ENCODE data around the gene BBS9.

DNA sequence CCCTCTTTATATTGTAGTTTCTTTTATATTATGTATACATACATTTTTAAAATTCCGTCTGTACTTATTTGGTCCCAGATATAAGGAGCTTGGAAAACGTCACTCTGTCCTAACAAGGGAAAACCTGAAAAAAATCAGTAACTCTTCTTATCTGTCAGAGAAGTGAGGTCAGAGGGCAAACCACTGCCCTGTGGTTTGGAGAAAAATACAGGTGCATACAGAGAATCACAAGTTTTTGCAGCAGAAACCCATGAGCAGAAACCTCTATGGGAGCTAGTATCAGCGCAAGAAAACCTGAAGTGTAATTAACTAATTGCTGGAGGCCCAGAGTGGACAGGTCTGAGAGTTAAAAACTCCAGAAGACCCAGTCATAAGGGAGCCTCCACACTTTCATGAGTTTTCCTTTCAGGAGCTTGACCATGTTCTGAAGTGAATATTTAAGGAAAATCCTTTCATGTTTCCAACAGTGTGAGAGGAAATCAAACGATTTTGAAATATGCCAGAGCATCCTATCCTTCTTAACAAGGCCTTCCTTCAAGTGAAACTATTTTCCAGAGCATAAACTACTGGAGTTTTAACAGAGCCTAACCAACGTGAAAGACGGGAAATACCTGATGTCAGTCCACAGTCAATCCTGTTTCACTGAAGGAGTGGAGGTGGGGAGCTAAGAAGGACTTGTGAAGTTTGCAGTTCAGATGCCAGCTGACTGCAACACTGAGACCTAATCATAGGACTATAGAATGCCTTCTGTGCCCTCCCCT lies 485.2 kb downstream of the BBS9 start:
- TF ChIP-seq, protein P1, sequence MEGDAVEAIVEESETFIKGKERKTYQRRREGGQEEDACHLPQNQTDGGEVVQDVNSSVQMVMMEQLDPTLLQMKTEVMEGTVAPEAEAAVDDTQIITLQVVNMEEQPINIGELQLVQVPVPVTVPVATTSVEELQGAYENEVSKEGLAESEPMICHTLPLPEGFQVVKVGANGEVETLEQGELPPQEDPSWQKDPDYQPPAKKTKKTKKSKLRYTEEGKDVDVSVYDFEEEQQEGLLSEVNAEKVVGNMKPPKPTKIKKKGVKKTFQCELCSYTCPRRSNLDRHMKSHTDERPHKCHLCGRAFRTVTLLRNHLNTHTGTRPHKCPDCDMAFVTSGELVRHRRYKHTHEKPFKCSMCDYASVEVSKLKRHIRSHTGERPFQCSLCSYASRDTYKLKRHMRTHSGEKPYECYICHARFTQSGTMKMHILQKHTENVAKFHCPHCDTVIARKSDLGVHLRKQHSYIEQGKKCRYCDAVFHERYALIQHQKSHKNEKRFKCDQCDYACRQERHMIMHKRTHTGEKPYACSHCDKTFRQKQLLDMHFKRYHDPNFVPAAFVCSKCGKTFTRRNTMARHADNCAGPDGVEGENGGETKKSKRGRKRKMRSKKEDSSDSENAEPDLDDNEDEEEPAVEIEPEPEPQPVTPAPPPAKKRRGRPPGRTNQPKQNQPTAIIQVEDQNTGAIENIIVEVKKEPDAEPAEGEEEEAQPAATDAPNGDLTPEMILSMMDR (conservative IDR thresholded peaks at IDR 0.05), result no peak
- no peak for TF ChIP-seq ZFX (IDR thresholded peaks at IDR 0.05)

Data from C4-2B (cell line).